Measurements from ENCODE around the gene S1PR3.

GRCh38 chr9:89022001-89022759 lies 30.9 kb downstream of the S1PR3 start:
- TF ChIP-seq CTCF (conservative IDR thresholded peaks at IDR 0.05): no peak
- TF ChIP-seq EZH2 (IDR thresholded peaks at IDR 0.05; ENCODE audit: low read depth): no peak

Measured in PC-9 (cell line).